GM20431 (cell line): ENCODE measurements around the gene GRIA3.

Experiments
- in situ Hi-C: fragments of 300-500 bp; cut with MseI, MboI; formaldehyde crosslinking; loops from one replicate; pipeline ENCODE4 v1.15.0; 2020; ENCODE audit warnings: low sequenced_read_pairs; ENCODE audit not compliant: unreplicated experiment

The GRIA3 gene

GRCh38 chrX:123190096-123190495 lies 6.0 kb downstream of the GRIA3 start:
- in situ Hi-C loops, result no loop called here

- in situ Hi-C loops, result no loop called here
Measured at GRCh38 chrX:123193101-123193500, 9.0 kb downstream of the GRIA3 start.

- in situ Hi-C loops, result no loop called here
Measured at GRCh38 chrX:123199338-123199737, 15.3 kb downstream of the GRIA3 start.

DNA sequence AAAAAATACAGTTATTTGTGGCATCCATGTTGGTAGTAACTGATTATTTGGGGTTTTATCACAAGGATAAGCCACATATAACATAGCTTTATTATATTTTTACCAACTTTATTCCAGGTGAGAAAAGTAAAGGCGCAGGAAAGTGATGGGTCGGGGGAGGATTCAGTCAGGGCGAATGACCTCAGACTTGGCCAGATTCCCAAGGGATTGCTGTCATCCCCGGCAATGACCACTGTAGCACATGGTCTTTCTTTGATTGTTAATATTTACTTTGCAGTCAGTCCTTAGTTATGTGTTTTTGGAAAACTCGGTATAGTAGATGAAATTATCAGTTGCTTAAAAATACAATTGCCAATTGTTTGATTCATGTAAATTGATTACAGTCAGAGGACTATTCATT lies 17.6 kb downstream of the GRIA3 start:
- in situ Hi-C loops, result no loop called here

DNA sequence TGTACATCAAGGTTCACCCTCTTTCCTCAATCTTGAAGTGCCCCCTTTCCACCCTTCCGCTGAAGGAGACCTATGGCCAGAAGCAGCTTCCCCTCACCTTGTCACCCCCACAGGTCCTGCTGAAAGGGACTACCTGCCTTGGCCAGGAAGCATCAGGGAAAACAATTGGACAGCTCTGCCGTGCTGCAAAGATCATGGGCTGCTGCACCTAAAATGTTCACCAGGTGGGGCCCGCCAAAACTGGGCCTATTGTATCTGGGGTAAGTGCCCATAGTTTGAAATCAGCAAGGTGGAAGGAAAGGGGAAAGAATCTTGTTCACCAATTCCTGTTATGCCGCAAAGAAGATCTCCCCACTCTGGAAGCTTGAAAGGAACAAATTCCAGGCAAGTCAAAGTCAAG lies 18.4 kb downstream of the GRIA3 start:
- in situ Hi-C loops, result no loop called here

DNA sequence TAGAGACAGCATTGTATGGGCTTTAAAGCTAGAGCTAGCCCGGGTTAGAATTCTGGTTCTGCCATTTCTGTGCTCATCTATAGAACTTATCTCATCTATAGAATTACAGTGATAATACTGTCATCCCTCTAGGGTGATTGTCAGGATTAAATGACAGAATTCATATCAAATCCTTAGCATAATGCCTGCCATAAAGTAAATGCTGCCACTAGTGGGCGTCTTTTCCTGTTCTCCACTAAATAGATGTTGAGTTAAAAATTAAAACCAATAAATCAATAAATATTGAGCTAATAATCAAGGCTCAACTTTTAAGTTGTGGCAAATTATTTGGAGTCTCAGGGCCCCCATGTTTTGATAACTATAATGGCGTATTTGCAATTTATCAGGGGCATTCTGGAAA lies 19.7 kb downstream of the GRIA3 start:
- in situ Hi-C loops, result no loop called here

GRCh38 chrX:123206176-123206575 lies 22.1 kb downstream of the GRIA3 start:
- in situ Hi-C loops, result no loop called here

GRCh38 chrX:123210252-123210651 lies 26.2 kb downstream of the GRIA3 start:
- in situ Hi-C loops, result no loop called here

DNA sequence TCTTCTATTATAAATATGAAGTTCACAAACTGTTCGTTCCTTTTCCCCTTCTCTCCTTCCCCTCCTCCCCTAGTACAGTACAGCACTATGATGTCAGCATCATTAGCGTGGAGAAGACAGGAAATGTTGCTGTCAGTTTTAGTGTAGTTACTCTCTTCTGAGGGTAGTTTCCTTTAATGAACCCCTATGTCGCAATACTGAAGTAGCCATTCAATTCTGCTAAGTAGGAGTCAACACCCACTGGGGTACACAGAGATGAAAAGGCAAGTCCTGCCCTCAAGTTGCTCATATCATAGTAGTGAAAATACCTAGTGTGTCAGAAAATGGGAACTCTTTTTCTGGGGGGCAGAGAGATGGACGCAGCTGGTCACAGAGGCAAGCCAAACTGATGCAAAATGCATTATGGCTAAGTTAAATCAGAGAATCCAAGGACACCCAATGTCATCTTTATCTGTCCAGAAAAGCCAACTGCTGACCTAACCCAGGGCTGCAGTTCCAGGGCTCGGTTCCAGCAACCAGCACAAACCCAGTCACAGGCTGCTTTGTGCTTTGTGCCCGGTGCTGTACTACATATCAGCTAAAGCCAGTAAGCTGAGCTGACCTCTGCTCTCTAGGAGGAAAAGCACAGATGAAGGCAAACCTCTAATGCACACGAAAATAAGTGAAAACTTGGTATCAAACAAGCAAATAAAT lies 31.5 kb downstream of the GRIA3 start:
- in situ Hi-C loops, result no loop called here

- in situ Hi-C loops, result no loop called here
Measured at GRCh38 chrX:123217077-123217476, 33.0 kb downstream of the GRIA3 start.

DNA sequence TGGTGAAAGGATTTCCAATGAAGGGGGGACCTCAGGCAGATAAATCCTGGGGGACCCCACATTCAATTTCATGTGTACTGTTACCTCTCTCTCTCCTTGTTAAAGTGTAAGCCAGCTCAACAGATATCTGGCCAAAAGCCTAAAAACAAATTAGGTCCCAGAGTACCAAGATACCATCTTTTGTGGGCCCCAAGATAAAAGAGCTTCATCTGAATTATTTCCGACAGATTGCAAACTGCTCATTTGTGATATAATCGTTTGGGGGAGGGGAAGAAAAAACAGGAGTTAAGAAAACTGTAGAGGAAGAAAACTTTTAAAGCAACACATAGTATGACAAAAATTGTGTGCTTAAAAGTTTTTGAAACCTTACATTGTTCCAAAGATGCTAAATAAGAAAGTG lies 33.6 kb downstream of the GRIA3 start:
- in situ Hi-C loops, result no loop called here

GRCh38 chrX:123219916-123220315 lies 35.8 kb downstream of the GRIA3 start:
- in situ Hi-C loops, result no loop called here

- in situ Hi-C loops, result no loop called here
Measured at GRCh38 chrX:123222920-123223319, 38.8 kb downstream of the GRIA3 start.

DNA sequence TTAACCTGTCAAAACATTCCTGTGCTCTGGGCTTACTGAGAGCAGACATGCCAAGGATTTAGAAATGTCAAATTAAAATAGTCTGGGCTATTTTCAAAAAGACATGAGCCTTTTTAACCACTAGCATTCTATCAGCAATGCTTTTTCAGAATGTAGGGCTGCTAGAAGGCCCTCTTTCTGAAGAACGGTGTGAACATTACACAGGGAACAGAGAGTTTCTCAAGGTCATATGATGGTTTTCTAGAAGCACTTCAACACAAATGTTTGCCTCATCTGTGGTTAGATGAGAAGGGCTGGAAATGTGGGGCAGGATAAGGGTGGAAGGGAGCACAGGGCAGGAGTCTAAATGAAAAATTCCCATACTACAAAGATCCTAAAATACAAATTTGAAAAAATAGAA lies 39.3 kb downstream of the GRIA3 start:
- in situ Hi-C loops, result no loop called here

- in situ Hi-C loops, result no loop called here
Measured at GRCh38 chrX:123223859-123224258, 39.8 kb downstream of the GRIA3 start.

GRCh38 chrX:123230798-123231197 lies 46.7 kb downstream of the GRIA3 start:
- in situ Hi-C loops, result no loop called here

DNA sequence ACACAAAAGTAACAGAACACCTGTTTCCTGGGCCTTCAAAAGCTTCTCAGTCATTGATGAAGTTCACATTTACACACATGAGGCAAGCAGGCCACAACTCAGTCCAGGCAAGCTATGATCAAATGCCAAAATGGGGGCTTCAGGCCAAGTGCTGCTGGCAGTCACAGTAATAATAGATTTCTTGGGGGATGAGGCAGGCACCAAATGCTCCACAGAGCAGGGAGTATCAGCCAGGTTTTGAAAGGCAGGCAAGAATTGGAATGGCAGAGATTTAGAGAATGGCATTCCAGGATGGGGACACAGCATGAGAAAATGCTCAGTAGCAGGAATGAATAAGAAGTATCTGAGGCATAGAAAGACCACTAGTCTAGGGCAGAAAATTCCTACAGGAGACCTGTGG lies 52.8 kb downstream of the GRIA3 start:
- in situ Hi-C loops, result no loop called here

GRCh38 chrX:123237271-123237670 lies 53.2 kb downstream of the GRIA3 start:
- in situ Hi-C loops, result no loop called here

DNA sequence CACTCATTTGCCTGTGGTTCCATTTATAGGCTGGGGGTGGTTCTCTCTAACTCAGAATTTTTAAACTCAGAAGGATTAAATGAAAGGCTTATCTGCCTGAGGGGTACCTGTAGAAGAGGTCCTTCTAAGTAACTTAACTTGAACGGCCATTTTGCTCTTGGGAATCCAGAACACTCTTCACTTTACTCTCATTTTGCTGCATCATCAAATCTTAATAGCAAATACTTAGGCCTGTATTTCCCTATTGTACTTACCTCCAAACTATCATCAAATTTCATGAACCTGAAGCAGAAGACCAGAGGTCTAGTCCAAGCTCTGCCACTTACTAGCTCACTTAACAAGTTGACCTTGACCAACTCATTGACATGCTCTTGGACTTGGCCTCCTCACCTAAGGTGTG lies 70.4 kb downstream of the GRIA3 start:
- in situ Hi-C loops, result no loop called here

DNA sequence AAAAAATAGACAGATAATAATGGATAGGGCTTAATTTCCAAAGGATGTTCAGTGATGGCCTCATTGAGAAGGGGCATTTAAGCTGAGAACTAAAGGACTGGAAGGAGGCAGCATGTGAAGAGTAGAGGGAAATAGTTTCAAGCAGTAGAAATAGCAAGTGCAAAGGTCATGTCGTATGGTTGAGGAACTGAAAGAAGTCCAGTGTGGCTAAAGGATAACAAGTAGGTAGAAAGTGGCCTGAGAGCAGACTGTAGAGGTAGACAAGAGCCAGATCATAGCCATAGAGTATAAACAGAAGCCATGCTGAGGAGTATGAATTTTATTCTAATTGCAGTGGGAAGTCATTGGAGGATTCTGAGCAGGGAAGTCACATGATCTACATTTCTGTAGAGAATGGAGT lies 72.3 kb downstream of the GRIA3 start:
- in situ Hi-C loops, result no loop called here

GRCh38 chrX:123260920-123261418 lies 76.9 kb downstream of the GRIA3 start:
- in situ Hi-C loops, result no loop called here

DNA sequence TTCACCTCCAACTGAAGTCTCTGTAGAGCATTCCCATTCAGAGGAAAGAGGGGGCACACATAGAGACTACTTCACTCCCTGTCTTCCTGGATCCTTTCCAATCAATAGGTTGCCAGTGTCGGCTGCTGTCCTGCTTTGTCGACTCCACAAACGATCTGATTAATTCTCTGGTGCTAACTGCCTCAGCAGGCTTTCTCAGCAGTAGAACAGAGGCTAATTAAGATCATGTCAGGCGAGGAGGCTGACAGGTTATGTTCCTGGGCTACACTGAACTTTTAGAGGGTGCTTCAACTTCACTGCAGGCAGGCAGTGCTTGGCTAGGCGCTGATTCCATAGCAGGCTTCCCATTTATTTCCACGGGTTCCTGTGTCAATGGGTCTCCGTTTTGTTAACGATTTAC lies 79.2 kb downstream of the GRIA3 start:
- in situ Hi-C loops, result no loop called here
